ENCODE data around the gene KDM7A. TPM values are rescaled to one million over a fixed set of nuclear protein-coding genes. Genes with fewer than 3 reads are reported as not detected.
"Not testable (repeated sequence)": the region's sequence is repeated elsewhere in the genome, so short reads cannot be mapped to it uniquely, and the experiment has no call there.

KDM7A gene
- total RNA-seq, 1 experiment from 2014 or later = 1.2 TPM

DNA sequence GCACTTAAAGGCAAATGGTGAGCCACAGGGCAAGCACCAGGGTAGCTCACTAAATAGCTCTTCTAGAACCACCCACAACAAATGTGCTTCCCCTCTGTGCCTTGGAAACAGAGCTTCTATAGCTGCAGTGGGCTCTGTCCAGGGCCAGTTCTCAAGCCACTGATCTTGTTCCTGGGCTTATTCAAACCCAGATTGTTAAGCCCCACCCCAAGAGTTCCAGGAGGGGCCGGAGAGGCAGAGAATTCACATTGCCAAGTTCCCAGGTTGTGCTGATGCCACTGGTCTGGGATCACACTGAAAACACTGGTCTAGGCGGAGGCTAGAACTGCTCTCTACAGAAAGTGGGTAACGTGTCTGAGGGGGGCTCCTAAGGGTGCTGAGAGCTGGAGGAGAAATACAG lies 15.4 kb upstream of the KDM7A start:
- H3K4me1 ChIP-seq (replicated peaks) = no peaks in the 10 kb centered on the region
- no peak for DNase-seq (ENCODE audit: low read depth in 1 of 2, low spot score in 2 of 2)
- no peak overlapping the region for H3K4me3 ChIP-seq
- no peaks in the 10 kb centered on the region for H3K36me3 ChIP-seq
- no peaks in the 10 kb centered on the region for H3K9me3 ChIP-seq (replicated peaks)
- H3K27me3 ChIP-seq (replicated peaks) = no peaks in the 10 kb centered on the region
- no peak overlapping the region for H3K27ac ChIP-seq

DNA sequence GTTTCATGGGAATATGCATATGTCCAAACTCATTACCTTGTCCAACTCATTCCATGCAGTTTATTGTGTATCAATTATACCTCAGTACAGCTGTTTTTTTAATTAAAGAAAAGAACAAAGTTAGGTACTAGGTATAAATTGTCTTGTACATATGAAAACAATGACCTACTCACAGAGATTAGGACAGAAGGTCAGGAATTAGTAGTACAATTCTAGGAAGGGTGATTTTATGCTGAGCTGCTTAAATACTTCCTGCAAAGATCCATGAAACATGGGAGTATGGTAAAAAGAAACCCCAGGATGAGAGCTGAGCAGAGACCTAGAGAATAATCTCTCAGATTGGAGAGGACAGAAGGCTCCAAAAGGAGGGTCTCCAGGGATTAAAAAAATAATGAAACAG lies 13.8 kb upstream of the KDM7A start:
- Histone ChIP-seq H3K9me3 (replicated peaks) (no peaks in the 10 kb centered on the region), H3K36me3 (no peaks in the 10 kb centered on the region)
- no peak for DNase-seq (ENCODE audit: low read depth in 1 of 2, low spot score in 2 of 2)

DNA sequence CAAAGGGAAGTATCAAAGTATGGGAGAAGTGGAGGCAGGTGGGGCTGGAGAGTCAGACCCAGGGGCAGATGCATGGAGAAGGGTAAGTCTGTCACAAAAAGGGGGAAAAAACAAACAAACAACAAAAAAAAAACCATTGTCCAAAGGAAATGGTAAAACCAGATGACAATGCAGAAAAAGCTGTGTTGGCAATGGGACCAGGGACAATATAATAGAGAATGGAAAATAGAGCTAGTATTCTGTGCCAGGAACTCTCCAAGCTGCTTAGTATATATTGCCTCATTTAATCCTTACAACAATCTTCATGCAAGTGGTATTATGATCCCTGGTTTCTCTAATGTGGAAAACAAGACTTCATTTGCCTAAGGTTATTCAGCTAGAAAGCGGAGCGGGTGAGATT lies 13.1 kb upstream of the KDM7A start:
- no peak for DNase-seq (ENCODE audit: low read depth in 1 of 2, low spot score in 2 of 2)
- H3K27me3 ChIP-seq (replicated peaks) = no peaks in the 10 kb centered on the region; the same call in 1 of the 2 replicates
- H3K36me3 ChIP-seq = no peaks in the 10 kb centered on the region
- no peaks in the 10 kb centered on the region for H3K4me1 ChIP-seq (replicated peaks)
- no peak overlapping the region for H3K4me3 ChIP-seq
- H3K9me3 ChIP-seq (replicated peaks) = no peaks in the 10 kb centered on the region
- H3K27ac ChIP-seq = no peak overlapping the region

More for the DNA sequence above, 13.8 kb upstream of the KDM7A start:
- no peak overlapping the region for H3K4me3 ChIP-seq
- no peak overlapping the region for H3K27ac ChIP-seq
- no peaks in the 10 kb centered on the region for H3K4me1 ChIP-seq (replicated peaks)
- no peaks in the 10 kb centered on the region; the same call in 1 of the 2 replicates for H3K27me3 ChIP-seq (replicated peaks)

DNA sequence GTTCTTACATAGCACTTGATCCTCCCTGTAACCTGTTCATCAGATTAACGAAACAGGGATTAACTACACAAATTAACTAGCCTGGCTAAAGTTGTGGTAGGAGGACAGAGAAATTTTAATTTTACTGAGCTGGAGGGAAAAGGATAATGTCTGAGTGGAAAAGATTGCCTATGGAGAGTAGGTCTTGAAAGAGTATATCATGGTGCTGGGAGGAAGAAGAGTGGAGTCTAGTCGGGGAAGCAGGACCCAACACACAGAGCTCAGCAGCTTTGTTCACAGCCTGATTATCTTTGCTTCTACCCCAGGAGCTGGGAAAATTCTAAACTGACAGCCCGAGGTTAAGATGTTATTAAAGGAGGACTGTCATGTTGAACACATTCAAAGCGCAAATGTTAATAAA lies 6.1 kb upstream of the KDM7A start:
- peaks cover 5% of the 10 kb centered on the region for H3K27me3 ChIP-seq (replicated peaks)
- DNase-seq (ENCODE audit: low read depth in 1 of 2, low spot score in 2 of 2) = no peak
- peaks cover 3% of the 10 kb centered on the region for H3K4me1 ChIP-seq (replicated peaks)
- H3K9me3 ChIP-seq (replicated peaks) = no peaks in the 10 kb centered on the region
- no peak overlapping the region for H3K4me3 ChIP-seq
- H3K27ac ChIP-seq = no peak overlapping the region
- no peaks in the 10 kb centered on the region for H3K36me3 ChIP-seq

DNA sequence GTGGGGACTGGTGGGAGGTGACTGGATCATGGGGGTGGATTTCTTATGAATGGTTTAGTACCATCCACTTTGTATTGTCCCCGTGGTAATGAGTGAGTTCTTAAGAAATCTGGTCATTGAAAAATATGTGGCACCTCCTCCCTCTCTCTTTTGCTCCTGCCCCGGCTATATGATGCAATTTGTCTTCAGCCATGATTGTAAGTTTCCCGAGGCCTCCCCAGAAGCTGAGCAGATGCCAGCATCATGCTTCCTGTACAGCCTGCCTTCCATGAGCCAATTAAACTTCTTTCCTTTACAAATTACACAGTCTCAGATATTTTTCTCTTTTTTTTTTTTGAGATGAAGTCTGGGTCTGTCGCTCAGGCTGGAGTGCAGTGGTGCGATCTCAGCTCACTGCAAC lies 2.6 kb upstream of the KDM7A start:
- peaks cover 5% of the 10 kb centered on the region for H3K27me3 ChIP-seq (replicated peaks)
- H3K9me3 ChIP-seq (replicated peaks) = no peaks in the 10 kb centered on the region
- no peak overlapping the region for H3K27ac ChIP-seq
- H3K4me1 ChIP-seq (replicated peaks) = peaks cover 11% of the 10 kb centered on the region
- no peak for DNase-seq (ENCODE audit: low read depth in 1 of 2, low spot score in 2 of 2)
- no peak overlapping the region for H3K4me3 ChIP-seq
- no peaks in the 10 kb centered on the region; the same call in 1 of the 2 replicates for H3K36me3 ChIP-seq

DNA sequence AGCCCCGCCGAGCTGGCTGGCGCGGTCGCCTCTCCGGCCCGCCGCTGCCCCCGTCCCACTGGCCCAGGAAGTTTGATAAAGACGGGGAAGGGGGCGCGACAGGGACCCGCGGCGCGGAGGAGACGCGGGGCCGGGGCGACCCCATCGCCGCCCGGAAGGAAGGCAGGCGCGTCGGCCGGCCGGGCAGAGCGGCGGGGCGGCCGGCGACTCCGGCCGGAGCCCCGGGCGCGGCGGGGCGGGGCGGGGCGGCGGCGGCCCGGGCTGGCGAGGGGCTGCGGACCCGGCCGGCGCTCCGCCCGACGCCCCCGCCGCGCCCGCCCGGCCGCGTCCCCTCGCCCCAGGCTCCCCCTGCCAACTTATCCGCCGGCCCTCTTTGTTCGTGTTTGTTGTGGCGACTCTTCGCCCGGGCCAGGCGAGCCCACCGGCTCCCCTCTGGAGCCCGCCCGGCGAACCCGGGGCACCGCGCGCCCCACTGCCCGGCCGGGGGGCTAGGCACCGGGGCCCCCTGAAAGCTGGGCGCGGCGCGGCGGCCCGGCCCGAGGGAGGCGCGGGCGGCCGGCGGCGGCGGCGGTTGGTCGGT lies 571 bp downstream of the KDM7A start:
- H3K27ac ChIP-seq = 0 out of 2 replicates have a peak overlapping the region, but pooled peaks have one; percentile 1
- DNase-seq (ENCODE audit: low read depth in 1 of 2, low spot score in 2 of 2) = no peak
- H3K27me3 ChIP-seq (replicated peaks) = no peaks in the 10 kb centered on the region
- H3K36me3 ChIP-seq = no peaks in the 10 kb centered on the region; the same call in 1 of the 2 replicates
- H3K4me3 ChIP-seq = peak overlapping the region; percentile 71
- H3K4me1 ChIP-seq (replicated peaks) = peaks cover 11% of the 10 kb centered on the region
- H3K9me3 ChIP-seq (replicated peaks) = no peaks in the 10 kb centered on the region

DNA sequence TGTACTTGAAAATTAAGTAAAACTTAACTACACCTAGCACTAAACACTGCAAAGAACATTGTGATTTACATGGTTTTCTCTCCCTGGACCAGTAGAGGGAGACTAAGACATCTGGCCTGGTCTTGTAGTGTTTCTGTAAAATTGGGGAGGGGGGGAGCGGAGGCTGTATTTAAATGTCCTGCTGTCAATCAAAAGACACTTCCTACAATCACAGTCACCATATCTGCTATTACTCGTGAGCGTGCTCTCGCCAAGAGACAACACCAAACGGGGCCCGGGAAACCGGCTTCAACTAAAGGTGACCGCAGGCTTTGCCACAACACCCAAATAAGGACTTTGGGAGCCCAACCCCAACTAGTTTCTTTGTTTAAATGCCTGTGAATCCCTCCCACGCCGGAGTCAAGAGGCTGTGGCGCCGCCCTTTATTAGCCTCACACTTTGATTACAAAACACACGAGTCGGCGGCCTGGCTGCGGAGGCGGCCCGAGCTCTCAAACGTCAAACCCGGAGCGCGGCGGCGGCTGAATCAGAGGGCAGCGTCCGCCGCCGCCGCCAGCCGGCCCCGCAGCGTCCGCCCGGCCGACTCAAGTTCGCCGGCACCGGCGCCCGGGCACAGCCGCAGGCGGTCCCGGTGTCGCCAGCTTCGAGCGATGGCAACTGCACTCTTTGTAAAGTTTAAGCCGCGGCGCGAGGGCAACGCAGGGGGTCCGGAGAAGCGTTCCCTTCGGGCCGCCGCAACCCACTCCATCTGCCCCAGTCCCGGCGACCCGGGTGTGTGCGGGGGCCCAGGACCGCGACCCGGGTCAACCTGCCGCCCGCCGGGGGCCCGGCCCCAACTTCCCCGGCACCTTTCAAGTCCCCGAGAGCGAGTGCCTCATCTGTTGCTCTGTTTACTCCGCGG lies 1.3 kb downstream of the KDM7A start:
- DNase-seq (ENCODE audit: low read depth in 1 of 2, low spot score in 2 of 2) = peak; percentile 86 to 88
- Histone ChIP-seq H3K27ac (peak overlapping the region; percentile 1; the same call in 1 of the 2 replicates), H3K27me3 (replicated peaks) (no peaks in the 10 kb centered on the region), H3K4me1 (replicated peaks) (peaks cover 11% of the 10 kb centered on the region), H3K36me3 (no peaks in the 10 kb centered on the region; the same call in 1 of the 2 replicates), H3K9me3 (replicated peaks) (no peaks in the 10 kb centered on the region), H3K4me3 (peak overlapping the region; percentile 71)

DNA sequence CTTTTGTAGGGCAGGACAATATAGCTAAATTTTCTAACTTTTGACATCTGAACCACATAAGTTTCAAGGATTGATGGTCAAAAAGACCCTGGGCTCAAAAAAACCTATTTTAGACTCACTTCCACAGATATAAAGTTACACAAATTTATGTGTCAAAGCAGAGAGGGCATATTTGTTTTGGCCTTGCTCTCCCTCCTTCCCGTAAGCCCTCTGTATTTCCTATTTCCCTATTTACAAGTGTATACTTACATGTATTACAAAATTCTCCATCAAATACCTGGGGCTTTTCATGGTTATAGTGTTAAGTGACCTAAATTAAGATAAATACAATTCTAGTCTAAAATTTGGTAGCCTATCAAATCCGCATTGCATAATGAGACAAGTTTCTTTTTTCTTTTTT lies 2.6 kb downstream of the KDM7A start:
- no peaks in the 10 kb centered on the region for H3K9me3 ChIP-seq (replicated peaks)
- no peak overlapping the region for H3K4me3 ChIP-seq

DNA sequence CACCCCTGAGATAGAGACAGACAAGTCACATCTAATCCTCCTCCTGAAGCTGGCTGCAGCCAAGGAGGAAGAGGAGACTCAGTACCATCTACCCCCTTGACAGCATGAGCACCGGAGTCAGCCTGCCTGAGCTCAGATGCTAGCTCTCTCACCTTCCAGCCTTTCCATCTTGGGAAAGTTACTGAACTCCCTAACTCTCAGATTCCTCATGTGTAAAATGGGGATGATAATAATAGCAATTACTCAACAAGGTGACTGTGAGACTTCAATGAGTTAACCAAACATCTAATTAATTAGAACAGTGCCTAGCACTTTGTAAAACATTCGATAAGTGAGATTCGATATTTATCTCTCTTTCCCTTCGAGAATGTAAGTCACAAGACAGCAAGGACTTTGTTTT lies 6.4 kb downstream of the KDM7A start:
- H3K27me3 ChIP-seq (replicated peaks) = no peaks in the 10 kb centered on the region
- no peaks in the 10 kb centered on the region for H3K9me3 ChIP-seq (replicated peaks)
- no peak for DNase-seq (ENCODE audit: low read depth in 1 of 2, low spot score in 2 of 2)
- no peaks in the 10 kb centered on the region for H3K36me3 ChIP-seq
- H3K4me3 ChIP-seq = no peak overlapping the region
- H3K4me1 ChIP-seq (replicated peaks) = no peaks in the 10 kb centered on the region
- H3K27ac ChIP-seq = no peak overlapping the region

More for the DNA sequence above, 2.6 kb downstream of the KDM7A start:
- no peak for DNase-seq (ENCODE audit: low read depth in 1 of 2, low spot score in 2 of 2)
- Histone ChIP-seq H3K27ac (no peak overlapping the region), H3K27me3 (replicated peaks) (no peaks in the 10 kb centered on the region), H3K36me3 (no peaks in the 10 kb centered on the region; the same call in 1 of the 2 replicates), H3K4me1 (replicated peaks) (peaks cover 11% of the 10 kb centered on the region)

DNA sequence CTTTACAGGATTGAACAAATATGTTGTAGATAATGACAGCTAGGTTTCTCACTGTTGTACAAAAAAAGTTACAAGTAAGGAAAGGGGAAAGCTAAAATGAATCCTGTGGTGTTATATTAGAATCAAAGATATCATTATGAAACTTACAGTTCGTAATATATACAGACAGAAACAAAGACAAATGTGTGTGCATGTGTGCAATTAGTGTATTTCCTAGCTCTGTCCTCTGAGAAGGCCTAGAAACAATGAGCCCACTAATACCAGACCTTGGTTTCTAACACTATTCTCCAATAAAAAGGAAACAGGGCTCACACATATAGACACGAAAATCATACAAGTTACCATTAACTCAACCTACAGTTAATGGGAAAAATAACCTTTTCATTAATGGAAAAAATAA lies 8.0 kb downstream of the KDM7A start:
- H3K4me1 ChIP-seq (replicated peaks) = no peaks in the 10 kb centered on the region
- no peaks in the 10 kb centered on the region for H3K36me3 ChIP-seq
- H3K27me3 ChIP-seq (replicated peaks) = no peaks in the 10 kb centered on the region; the same call in 1 of the 2 replicates
- no peak for DNase-seq (ENCODE audit: low read depth in 1 of 2, low spot score in 2 of 2)
- no peak overlapping the region for H3K27ac ChIP-seq
- no peak overlapping the region for H3K4me3 ChIP-seq
- H3K9me3 ChIP-seq (replicated peaks) = no peaks in the 10 kb centered on the region

DNA sequence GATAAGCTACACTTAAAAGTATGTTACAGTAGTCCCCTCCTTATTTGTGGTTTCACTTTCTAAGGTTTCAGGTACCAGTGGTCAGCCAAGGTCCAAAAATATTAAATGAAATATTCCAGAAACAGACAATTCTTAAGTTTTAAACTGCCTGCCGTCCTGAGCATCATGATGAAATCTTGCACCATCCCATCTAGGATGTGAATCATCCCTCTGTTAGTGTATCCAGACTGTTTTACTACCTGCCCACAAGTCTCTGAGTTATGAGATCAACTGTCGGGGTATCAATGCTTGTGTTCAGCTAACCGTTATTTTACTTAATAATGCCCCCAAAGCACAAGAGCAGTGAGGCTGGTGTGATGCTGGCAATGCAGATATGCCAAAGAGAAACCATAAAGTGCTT lies 11.4 kb downstream of the KDM7A start:
- Histone ChIP-seq H3K27me3 (replicated peaks) (no peaks in the 10 kb centered on the region; the same call in 1 of the 2 replicates), H3K27ac (no peak overlapping the region), H3K4me3 (no peak overlapping the region), H3K4me1 (replicated peaks) (no peaks in the 10 kb centered on the region), H3K36me3 (no peaks in the 10 kb centered on the region), H3K9me3 (replicated peaks) (no peaks in the 10 kb centered on the region)
- DNase-seq (ENCODE audit: low read depth in 1 of 2, low spot score in 2 of 2) = no peak

DNA sequence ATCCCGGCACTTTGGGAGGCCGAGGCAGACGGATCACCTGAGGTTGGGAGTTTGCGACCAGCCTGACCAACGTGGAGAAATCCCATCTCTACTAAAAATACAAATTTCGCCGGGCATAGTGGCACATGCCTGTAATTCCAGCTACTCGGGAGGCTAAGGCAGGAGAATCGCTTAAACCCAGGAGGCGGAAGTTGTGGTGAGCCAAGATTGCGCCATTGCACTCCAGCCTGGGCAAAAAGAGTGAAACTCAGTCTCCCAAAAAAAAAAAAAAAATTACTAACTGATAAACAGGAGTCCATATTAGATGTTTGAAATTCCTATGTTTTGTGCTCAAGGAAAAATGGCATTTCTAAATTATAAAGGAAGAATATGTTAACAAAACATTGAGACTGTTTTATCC lies 14.7 kb downstream of the KDM7A start:
- H3K4me3 ChIP-seq; H3K27ac ChIP-seq; DNase-seq (ENCODE audit: low read depth in 1 of 2, low spot score in 2 of 2); H3K36me3 ChIP-seq; H3K9me3 ChIP-seq (replicated peaks); H3K4me1 ChIP-seq (replicated peaks); H3K27me3 ChIP-seq (replicated peaks): not testable (repeated sequence)

DNA sequence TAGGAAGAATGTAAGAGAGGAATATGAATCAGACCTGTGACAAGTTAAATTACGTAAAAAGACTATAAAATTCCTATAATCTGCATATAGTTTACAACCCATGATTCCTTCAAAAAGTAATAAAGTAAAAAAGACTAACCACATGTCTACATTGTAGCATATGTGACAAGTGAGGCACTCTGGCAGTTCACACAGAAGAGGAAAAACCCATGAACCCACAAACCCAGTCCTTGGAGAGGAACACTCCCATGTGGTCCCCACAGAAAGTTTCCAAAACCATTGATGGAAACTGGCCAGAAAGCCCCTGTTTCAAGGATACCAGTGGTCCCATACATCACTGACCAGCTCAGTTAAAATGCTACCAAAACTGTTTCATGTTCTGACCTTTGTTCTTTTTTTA lies 15.7 kb downstream of the KDM7A start:
- Histone ChIP-seq H3K36me3 (no peaks in the 10 kb centered on the region), H3K9me3 (replicated peaks) (no peaks in the 10 kb centered on the region), H3K4me1 (replicated peaks) (no peaks in the 10 kb centered on the region), H3K4me3 (no peak overlapping the region), H3K27me3 (replicated peaks) (no peaks in the 10 kb centered on the region; the same call in 1 of the 2 replicates), H3K27ac (no peak overlapping the region)
- DNase-seq (ENCODE audit: low read depth in 1 of 2, low spot score in 2 of 2) = no peak

DNA sequence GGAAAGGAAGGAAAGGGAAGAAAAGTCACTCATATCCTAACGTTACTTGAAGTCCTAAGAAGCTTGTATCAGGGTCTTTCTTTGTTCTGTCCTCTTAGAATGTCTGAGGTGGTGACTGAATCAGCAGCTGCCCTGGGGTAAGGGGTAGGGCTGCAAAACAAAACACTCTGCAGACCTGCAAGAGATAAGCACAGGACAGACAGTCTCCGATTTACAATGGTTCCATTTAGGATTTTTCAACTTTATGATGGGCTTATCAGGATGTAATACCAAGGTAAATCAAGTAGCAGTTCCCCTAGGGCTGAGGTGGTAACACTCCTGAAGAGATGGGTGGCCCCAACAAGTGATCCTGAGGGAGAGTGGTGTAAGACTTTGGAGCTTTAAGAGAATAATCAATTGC lies 16.5 kb downstream of the KDM7A start:
- H3K27ac ChIP-seq = no peak overlapping the region
- H3K4me3 ChIP-seq = no peak overlapping the region
- no peaks in the 10 kb centered on the region for H3K4me1 ChIP-seq (replicated peaks)
- DNase-seq (ENCODE audit: low read depth in 1 of 2, low spot score in 2 of 2) = no peak
- H3K27me3 ChIP-seq (replicated peaks) = no peaks in the 10 kb centered on the region; the same call in 1 of the 2 replicates
- H3K9me3 ChIP-seq (replicated peaks) = no peaks in the 10 kb centered on the region
- H3K36me3 ChIP-seq = no peaks in the 10 kb centered on the region
